A549 (cell line): ENCODE data around the gene TMEM154. TPM values are rescaled to one million over a fixed set of nuclear protein-coding genes. Genes with fewer than 3 reads are reported as not detected.

ENCODE experiments used
- ATAC-seq, 2 experiments: fragments of 200-7000 bp in 1 of 2; fragments of >200 bp in 1 of 2; cut with Nextera tagmentation in 1 of 2; cut with Tn5 transposase in 1 of 2; 3 replicates each; pipeline versions ENCODE4 v1.8.0 to v1.9.1; 2018 to 2020; ENCODE audit warnings: mild to moderate bottlenecking in 1 of 2, moderate library complexity in 1 of 2
- CTCF ChIA-PET: fragments of 300-600 bp; sonication (Branson Sonifier 250); formaldehyde crosslinking; extraction: SDS; loops from one replicate; lab custom pipeline; 2021; ENCODE audit warnings: antibody characterized with exemption, inconsistent platforms; lab: Yijun Ruan, JAX
- POLR2A ChIA-PET: fragments of 350-600 bp; formaldehyde crosslinking; extraction: SDS; loops from one replicate; lab custom pipeline; 2021; ENCODE audit warnings: antibody characterized with exemption, inconsistent platforms; lab: Yijun Ruan, JAX
- DNase-seq, 2 experiments: peaks; one replicate each; pipeline versions ENCODE4 v3.0.0 to v3.0.0-alpha.2; 2011 to 2016; ENCODE audit warnings: low read depth in 1 of 2, low spot score in 1 of 2
- FAIRE-seq: peaks from 2 replicates; lab custom pipeline; 2011; peaks lifted over from hg19 to GRCh38; lab: Jason Lieb, UNC
- H3K27ac ChIP-seq, 2 experiments: fragments of >200 bp; sonication (Bioruptor Twin); formaldehyde crosslinking; 3 replicates each; pipeline ENCODE4 v1.5.1; 2016 to 2017
- H3K4me1 ChIP-seq: fragments of >200 bp; sonication (Bioruptor Twin); formaldehyde crosslinking; 3 replicates; pipeline ENCODE4 v1.6.1; 2016
- H3K4me2 ChIP-seq: fragments of >200 bp; sonication (Bioruptor Twin); formaldehyde crosslinking; 3 replicates; pipeline ENCODE4 v1.6.1; 2016
- H3K4me3 ChIP-seq: fragments of >200 bp; sonication (Bioruptor Twin); formaldehyde crosslinking; 3 replicates; pipeline ENCODE4 v1.5.1; 2016
- H3K9me3 ChIP-seq: fragments of >200 bp; sonication (Bioruptor Twin); formaldehyde crosslinking; 3 replicates; pipeline ENCODE4 v1.6.1; 2016
- ATOH8 ChIP-seq: fragments of 250-450 bp; sonication (Bioruptor Pico); IDR thresholded peaks from 2 replicates; pipeline ENCODE4 v1.5.0; 2020; ENCODE audit warnings: low read depth, mild to moderate bottlenecking, moderate library complexity
- CBX2 ChIP-seq: fragments of 200-600 bp; sonication (generic); IDR thresholded peaks from 2 replicates; pipeline ENCODE4 v1.6.1; 2016; ENCODE audit warnings: low read depth, mild to moderate bottlenecking, borderline replicate concordance
- CHD2 ChIP-seq: fragments of 150-350 bp; IDR thresholded peaks from 2 replicates; pipeline ENCODE4 v1.6.1; 2014; ENCODE audit warnings: low read length; ENCODE audit not compliant: partially characterized antibody
- CHD4 ChIP-seq: fragments of 200-600 bp; sonication (generic); IDR thresholded peaks from 2 replicates; pipeline ENCODE4 v1.6.1; 2016; ENCODE audit warnings: antibody characterized with exemption, mild to moderate bottlenecking, borderline replicate concordance
- CTCF ChIP-seq: fragments of >200 bp; sonication (Bioruptor Twin); formaldehyde crosslinking; IDR thresholded peaks from 3 replicates; pipeline ENCODE4 v1.5.1; 2016
- EHF ChIP-seq: fragments of 250-450 bp; sonication (Bioruptor Pico); IDR thresholded peaks from 2 replicates; pipeline ENCODE4 v1.5.0; 2020; ENCODE audit warnings: mild to moderate bottlenecking
- ELK1 ChIP-seq: fragments of 150-350 bp; IDR thresholded peaks from 2 replicates; pipeline ENCODE4 v1.6.1; 2014; ENCODE audit warnings: low read depth, mild to moderate bottlenecking, low read length
- EP300 ChIP-seq, 2 experiments: fragments of >200 bp; sonication (Bioruptor Twin); formaldehyde crosslinking; IDR thresholded peaks; 2 replicates in 1 of 2; 3 replicates in 1 of 2; pipeline ENCODE4 v1.6.1; 2016 to 2017
- FOXS1 ChIP-seq: fragments of 250-450 bp; sonication (Bioruptor Pico); IDR thresholded peaks from 2 replicates; pipeline ENCODE4 v1.5.0; 2020; ENCODE audit warnings: mild to moderate bottlenecking, moderate library complexity
- HEYL ChIP-seq: fragments of 250-450 bp; sonication (Bioruptor Pico); IDR thresholded peaks from 2 replicates; pipeline ENCODE4 v1.8.0; 2021; ENCODE audit warnings: mild to moderate bottlenecking, moderate library complexity
- JUNB ChIP-seq: fragments of >200 bp; sonication (Bioruptor Twin); formaldehyde crosslinking; IDR thresholded peaks from 2 replicates; pipeline ENCODE4 v1.6.1; 2016
- KDM1A ChIP-seq: fragments of 200-600 bp; sonication (generic); IDR thresholded peaks from 2 replicates; pipeline ENCODE4 v1.6.1; 2016; ENCODE audit warnings: low read depth, mild to moderate bottlenecking
- KDM5A ChIP-seq: fragments of 200-600 bp; sonication (generic); IDR thresholded peaks from 2 replicates; pipeline ENCODE4 v1.6.1; 2016; ENCODE audit warnings: antibody characterized with exemption, mild to moderate bottlenecking
- MAFK ChIP-seq: fragments of 450-650 bp; IDR thresholded peaks from 2 replicates; pipeline ENCODE4 v1.6.1; 2014; ENCODE audit not compliant: partially characterized antibody
- MYC ChIP-seq: IDR thresholded peaks from 2 replicates; pipeline ENCODE4 v1.6.1; 2012; ENCODE audit warnings: mild to moderate bottlenecking, inconsistent platforms, low read length, improper control_type of control experiment, borderline replicate concordance
- PBX3 ChIP-seq: IDR thresholded peaks from 2 replicates; pipeline ENCODE4 v1.6.1; 2012
- PHF8 ChIP-seq: fragments of 200-600 bp; sonication (generic); IDR thresholded peaks from 2 replicates; pipeline ENCODE4 v1.6.1; 2016; ENCODE audit warnings: low read depth, mild to moderate bottlenecking, antibody characterized with exemption, moderate library complexity, borderline replicate concordance
- POLR2A ChIP-seq: IDR thresholded peaks from 2 replicates; pipeline ENCODE4 v1.6.1; 2012; ENCODE audit warnings: mild to moderate bottlenecking, low read length
- SREBF2 ChIP-seq: fragments of 450-650 bp; IDR thresholded peaks from 2 replicates; pipeline ENCODE4 v1.6.1; 2014; ENCODE audit warnings: mild to moderate bottlenecking, moderate library complexity
- TP53 ChIP-seq: fragments of 250-450 bp; sonication (Bioruptor Pico); IDR thresholded peaks from 2 replicates; pipeline ENCODE4 v1.5.0; 2021; ENCODE audit warnings: mild to moderate bottlenecking, moderate library complexity
- ZNF302 ChIP-seq: fragments of 250-450 bp; sonication (Bioruptor Pico); IDR thresholded peaks from 2 replicates; pipeline ENCODE4 v1.9.0; 2021; ENCODE audit warnings: inconsistent platforms, mild to moderate bottlenecking, moderate library complexity
- ZSCAN20 ChIP-seq: fragments of 250-450 bp; sonication (Bioruptor Pico); IDR thresholded peaks from 2 replicates; pipeline ENCODE4 v1.8.0; 2022; ENCODE audit warnings: mild to moderate bottlenecking, moderate library complexity
- WGBS: methylation state at CpG from one replicate; pipeline ENCODE4 v1.1.6; 2017; ENCODE audit errors: missing lambda C conversion rate; 5-methylcytosine and 5-hydroxymethylcytosine counted together
- polyA plus RNA-seq, 4 experiments: library from polyadenylated mRNA; depleted of rRNA in 3 of 4; stranded (reverse); fragments of >200 nt; fragmentation: RNase III in 1 of 4; extraction: RNeasy Plus Mini Kit Qiagen cat#74134 plus additional on column Dnase treatment in 1 of 4; gene quantifications; 2 replicates in 3 of 4; 3 replicates in 1 of 4; pipeline ENCODE4 v1.2.3, GENCODE V29; 2011 to 2017

TMEM154 gene
- polyA plus RNA-seq, 2 of the 4 experiments (the other 2 are of a cell fraction): 0.05 to 0.31 TPM

- TF ChIP-seq CBX2 (no peak), ATOH8 (CRISPR knock-in tag) (no peak), MAFK (no peak), PHF8 (no peak), EP300 (IDR thresholded peaks at IDR 0.05) (no peak), POLR2A (no peak), CHD4 (no peak), PBX3 (no peak), FOXS1 (CRISPR knock-in tag) (no peak), MYC (no peak), EHF (no peak), KDM5A (no peak)
- no peak for DNase-seq
- H3K4me3 ChIP-seq: no peak overlapping the region
- 23% methylated on average over 3 of the region's 3 CpGs for WGBS
- H3K27ac ChIP-seq: no peak overlapping the region
- H3K4me1 ChIP-seq: no peaks in the 10 kb centered on the region
- ChIA-PET POLR2A (no interaction called here), CTCF (no interaction called here)
- H3K4me2 ChIP-seq: no peak overlapping the region
- no peaks in the 10 kb centered on the region for H3K9me3 ChIP-seq
- no peak for ATAC-seq
- FAIRE-seq: no peak
These were observed 98.1 kb downstream of the TMEM154 start for GRCh38 chr4:152581536-152582160.

- DNase-seq (no peak), ATAC-seq (no peak), FAIRE-seq (no peak)
- Histone ChIP-seq H3K4me1 (no peaks in the 10 kb centered on the region), H3K9me3 (no peaks in the 10 kb centered on the region), H3K4me3 (no peak overlapping the region), H3K4me2 (no peak overlapping the region), H3K27ac (no peak overlapping the region)
- WGBS: 78% methylated on average over 6 of the region's 6 CpGs
- TF ChIP-seq ZNF302 (CRISPR knock-in tag): no peak
- TF ChIP-seq EP300 (IDR thresholded peaks at IDR 0.05): no peak
- no peak for TF ChIP-seq KDM1A
- no peak for TF ChIP-seq CTCF
- TF ChIP-seq JUNB: no peak
- TF ChIP-seq SREBF2: no peak
- TF ChIP-seq EHF: no peak
- TF ChIP-seq POLR2A: no peak
- TF ChIP-seq MYC: no peak
- no peak for TF ChIP-seq CHD2
- no peak for TF ChIP-seq ZSCAN20 (CRISPR knock-in tag)
- no peak for TF ChIP-seq HEYL
- no peak for TF ChIP-seq ELK1
- no peak for TF ChIP-seq MAFK
- no peak for TF ChIP-seq TP53 (CRISPR knock-in tag)
- no peak for TF ChIP-seq CBX2
- no peak for TF ChIP-seq KDM5A
- ChIA-PET CTCF (interaction anchor here (0.5 kb wide), 1 partner anchor 91 kb away, joined by 3 read pairs; no protein-coding TSS in a partner anchor), POLR2A (no interaction called here)
These were observed 99.9 kb downstream of the TMEM154 start for GRCh38 chr4:152579916-152580315.
